GM12878 (cell line): ENCODE results near the gene HAPLN2. TPM values are rescaled to one million over a fixed set of nuclear protein-coding genes. Genes with fewer than 3 reads are reported as not detected.
A peak's percentile ranks its signal among the peaks of the same experiment; 100 is the strongest.

Experiments used
- ATAC-seq: fragments of 200-7000 bp; cut with Tn5 transposase; 3 replicates; pipeline ENCODE4 v1.9.1; 2020; ENCODE audit warnings: mild to moderate bottlenecking, moderate library complexity
- BruUV-seq: library from RNA; stranded (reverse); fragments of 400-500 nt; replicated peaks from 2 replicates; lab custom pipeline; 2021; lab: Mats Ljungman, UMichigan
- CTCF ChIA-PET: fragments of 300-600 bp; sonication (Branson Sonifier 250); formaldehyde crosslinking; extraction: SDS; loops from one replicate; lab custom pipeline; 2021; ENCODE audit warnings: inconsistent platforms; lab: Yijun Ruan, JAX
- POLR2A ChIA-PET: fragments of 350-600 bp; formaldehyde crosslinking; extraction: SDS; loops from one replicate; lab custom pipeline; 2021; ENCODE audit warnings: inconsistent platforms; lab: Charles Lee
- RAD21 ChIA-PET: fragments of 300-600 bp; sonication (Branson Sonifier 250); formaldehyde crosslinking; loops from one replicate; lab custom pipeline; 2023; ENCODE audit warnings: antibody characterized with exemption; ENCODE audit not compliant: unreplicated experiment; lab: Charles Lee
- SMC1A ChIA-PET: fragments of 300-600 bp; sonication (Branson Sonifier 250); formaldehyde crosslinking; loops from one replicate; lab custom pipeline; 2023; ENCODE audit not compliant: unreplicated experiment, uncharacterized antibody; lab: Charles Lee
- DNase-seq: peaks from one replicate; pipeline ENCODE4 v3.0.0-alpha.2; 2011; ENCODE audit warnings: low read depth, low spot score
- FAIRE-seq: peaks from 3 replicates; lab custom pipeline; 2011; peaks lifted over from hg19 to GRCh38; lab: Jason Lieb, UNC
- H2AFZ ChIP-seq: 2 replicates; pipeline ENCODE4 v1.6.0; 2011; ENCODE audit warnings: low read depth, low read length, control low read depth; ENCODE audit not compliant: control insufficient read depth
- H3K27ac ChIP-seq: 2 replicates; pipeline ENCODE4 v1.5.1; 2011; ENCODE audit warnings: control low read depth; ENCODE audit not compliant: control insufficient read depth, insufficient read depth
- H3K27me3 ChIP-seq, 2 experiments: replicated peaks in 1 of 2; 2 replicates each; pipeline versions ENCODE4 v1.6.0 to v1.6.1; 2011; ENCODE audit warnings: low read length in 1 of 2; ENCODE audit not compliant: control insufficient read depth in 2 of 2, insufficient read depth in 2 of 2
- H3K36me3 ChIP-seq, 2 experiments: 2 replicates each; pipeline ENCODE4 v1.5.1; 2011; ENCODE audit warnings: low read length in 1 of 2; ENCODE audit not compliant: control insufficient read depth in 2 of 2, insufficient read depth in 2 of 2
- H3K4me1 ChIP-seq: 2 replicates; pipeline ENCODE4 v1.6.1; 2011; ENCODE audit warnings: mild to moderate bottlenecking, low read length, moderate library complexity, mixed read lengths; ENCODE audit not compliant: control insufficient read depth, insufficient read depth
- H3K4me2 ChIP-seq: 2 replicates; pipeline ENCODE4 v1.6.0; 2011; ENCODE audit warnings: control low read depth; ENCODE audit not compliant: control insufficient read depth, insufficient read depth
- H3K4me3 ChIP-seq: fragments of 200-600 bp; sonication (generic); 2 replicates; pipeline ENCODE4 v1.5.1; 2016
- H3K79me2 ChIP-seq: 2 replicates; pipeline ENCODE4 v1.6.0; 2011; ENCODE audit warnings: low read length; ENCODE audit not compliant: control insufficient read depth, insufficient read depth
- H3K9ac ChIP-seq: 2 replicates; pipeline ENCODE4 v1.8.0; 2011; ENCODE audit warnings: low read length, control low read depth, mixed read lengths; ENCODE audit not compliant: control insufficient read depth, insufficient read depth
- H3K9me3 ChIP-seq: replicated peaks from 3 replicates; pipeline ENCODE4 v1.5.1; 2011; ENCODE audit warnings: mild to moderate bottlenecking, low read length; ENCODE audit not compliant: control insufficient read depth, insufficient read depth
- H4K20me1 ChIP-seq: 2 replicates; pipeline ENCODE4 v1.6.0; 2011; ENCODE audit not compliant: control insufficient read depth, insufficient read depth
- NRF1 ChIP-seq: conservative IDR thresholded peaks from 2 replicates; pipeline ENCODE4 v1.6.1; 2011; ENCODE audit warnings: mild to moderate bottlenecking, low read depth, low read length, improper control_type of control experiment
- RELA ChIP-seq: fragments of 450-650 bp; IDR thresholded peaks from 2 replicates; pipeline ENCODE4 v1.8.0; 2014; ENCODE audit warnings: borderline replicate concordance; ENCODE audit not compliant: partially characterized antibody
- REST ChIP-seq: IDR thresholded peaks from 2 replicates; pipeline ENCODE4 v1.6.1; 2012; ENCODE audit warnings: mild to moderate bottlenecking, low read depth, low read length
- WGBS: methylation state at CpG from one replicate; pipeline ENCODE4 v1.1.6; 2016; ENCODE audit warnings: low lambda C conversion rate; ENCODE audit not compliant: insufficient replicate concordance, insufficient coverage; ENCODE audit errors: missing lambda C conversion rate; 5-methylcytosine and 5-hydroxymethylcytosine counted together
- in situ Hi-C: fragments of 300-500 bp; cut with MboI; formaldehyde crosslinking; loops from 9 replicates; pipeline ENCODE4 v1.14.3; 2018; ENCODE audit warnings: mixed read lengths
- intact Hi-C: fragments of 100-400 bp; cut with micrococcal nuclease; formaldehyde crosslinking; loops from one replicate; pipeline ENCODE4 v1.14.2; 2022; ENCODE audit not compliant: unreplicated experiment
- polyA plus RNA-seq, 11 experiments: library from polyadenylated mRNA; depleted of rRNA in 4 of 11; unstranded in 6 of 11; stranded (reverse) in 5 of 11; fragments of >200 nt; fragmentation: Nextera tagmentation in 4 of 11; fragmentation: Illumina TruSeq in 1 of 11; extraction: Ambion mirVana in 4 of 11; extraction: Trizol in 1 of 11; gene quantifications; 1 replicate in 1 of 11; 2 replicates in 10 of 11; pipeline versions ENCODE4 v1.2.1 to v1.2.3, GENCODE V29; 2011 to 2016; ENCODE audit warnings: inconsistent platforms in 2 of 11, missing spikeins in 2 of 11, low read depth in 1 of 11
- total RNA-seq, 4 experiments: library from RNA; depleted of rRNA in 3 of 4; stranded (reverse); fragments of >200 nt in 3 of 4; fragmentation: Illumina TruSeq in 1 of 4; extraction: Trizol in 1 of 4; gene quantifications; 2 replicates each; pipeline versions ENCODE4 v1.2.1 to v1.2.3, GENCODE V29; 2013 to 2021

HAPLN2 gene
- total and polyA plus RNA-seq, 10 of the 15 experiments (the other 5 are each of a cell fraction or from before 2014, with no cell fraction given) = 0.15 to 0.24 TPM; not detected in 8

GRCh38 chr1:156652131-156652991, 33.1 kb downstream of the HAPLN2 start:
- Histone ChIP-seq H3K4me2 (no peak overlapping the region), H3K36me3 (no peaks in the 10 kb centered on the region), H4K20me1 (peaks cover 5% of the 10 kb centered on the region; the same call in 1 of the 2 replicates), H3K79me2 (no peaks in the 10 kb centered on the region), H3K4me3 (no peak overlapping the region), H3K9ac (no peak overlapping the region), H2AFZ (no peak overlapping the region), H3K9me3 (no peaks in the 10 kb centered on the region), H3K4me1 (peaks cover 9% of the 10 kb centered on the region), H3K27me3 (0 out of 4 replicates have a peak, but pooled peaks cover 0 to 2% of the 10 kb centered on the region in 2 experiments), H3K27ac (no peak overlapping the region)
- POLR2A ChIA-PET = no interaction called here
- ATAC-seq (no peak), DNase-seq (no peak), FAIRE-seq (no peak)
- CTCF ChIA-PET = interaction anchor here (0.7 to 3.3 kb wide), 3 partner anchors 9 to 25 kb away, joined by 3 to 17 read pairs (median 4); no protein-coding TSS in a partner anchor
- in situ Hi-C loops (no loop called here), intact Hi-C loops (no loop called here)
- WGBS = 62% methylated on average over 13 of the region's 16 CpGs
- no TSS peak for BruUV-seq
- TF ChIP-seq NRF1 (no peak), RELA (no peak), REST (peak; percentile 87)
- TF ChIP-seq, all 136 proteins: peak for 1
- RAD21 ChIA-PET = no interaction called here
- SMC1A ChIA-PET = interaction anchor here (0.7 kb wide), 1 partner anchor 9 kb away, joined by 3 read pairs; no protein-coding TSS in a partner anchor
